H9 (cell line): ENCODE data around the gene AADACL3. TPM values are rescaled to one million over a fixed set of nuclear protein-coding genes. Genes with fewer than 3 reads are reported as not detected.

Source experiments
- DNase-seq: peaks from one replicate; pipeline ENCODE4 v3.0.0-alpha.2; 2017
- H2AFZ ChIP-seq: one replicate; pipeline ENCODE4 v1.6.1; 2013; ENCODE audit warnings: mild to moderate bottlenecking, low read length, control low read depth, moderate library complexity
- H2AK5ac ChIP-seq: 2 replicates; pipeline ENCODE4 v1.6.1; 2013; ENCODE audit warnings: low read length, control low read depth, mixed read lengths; ENCODE audit not compliant: insufficient read length
- H2BK120ac ChIP-seq: one replicate; pipeline ENCODE4 v1.6.1; 2013; ENCODE audit warnings: low read depth, mild to moderate bottlenecking, low read length, control low read depth, inconsistent platforms; ENCODE audit not compliant: poor library complexity, severe bottlenecking
- H2BK12ac ChIP-seq: 2 replicates; pipeline ENCODE4 v1.6.1; 2013; ENCODE audit warnings: low read length, control low read depth, mixed read lengths, low read depth; ENCODE audit not compliant: insufficient read length
- H2BK15ac ChIP-seq: 2 replicates; pipeline ENCODE4 v1.6.1; 2013; ENCODE audit warnings: low read depth, low read length, control low read depth
- H2BK20ac ChIP-seq: one replicate; pipeline ENCODE4 v1.6.1; 2013; ENCODE audit warnings: low read depth, mild to moderate bottlenecking, low read length, control low read depth, inconsistent platforms; ENCODE audit not compliant: poor library complexity, severe bottlenecking
- H2BK5ac ChIP-seq: 2 replicates; pipeline ENCODE4 v1.6.1; 2013; ENCODE audit warnings: low read length, control low read depth, mixed read lengths; ENCODE audit not compliant: insufficient read length
- H3K14ac ChIP-seq: 2 replicates; pipeline ENCODE4 v1.6.1; 2013; ENCODE audit warnings: low read length, control low read depth; ENCODE audit not compliant: insufficient read depth
- H3K18ac ChIP-seq: 2 replicates; pipeline ENCODE4 v1.6.1; 2013; ENCODE audit warnings: low read depth, mild to moderate bottlenecking, mixed read lengths, low read length, control low read depth; ENCODE audit not compliant: insufficient read length
- H3K23ac ChIP-seq: 2 replicates; pipeline ENCODE4 v1.6.1; 2013; ENCODE audit warnings: low read length, control low read depth, mixed read lengths, low read depth; ENCODE audit not compliant: insufficient read length
- H3K23me2 ChIP-seq: 2 replicates; pipeline ENCODE4 v1.6.1; 2013; ENCODE audit warnings: low read depth, mild to moderate bottlenecking, mixed read lengths, low read length, control low read depth; ENCODE audit not compliant: insufficient read length, poor library complexity, severe bottlenecking
- H3K27ac ChIP-seq: 2 replicates; pipeline ENCODE4 v1.5.1; 2013; ENCODE audit warnings: low read length, control low read depth, mixed read lengths, low read depth; ENCODE audit not compliant: insufficient read length
- H3K27me3 ChIP-seq: 2 replicates; pipeline ENCODE4 v1.6.1; 2013; ENCODE audit warnings: low read length, control low read depth, inconsistent platforms; ENCODE audit not compliant: insufficient read depth
- H3K4ac ChIP-seq: 2 replicates; pipeline ENCODE4 v1.6.1; 2013; ENCODE audit warnings: low read depth, mild to moderate bottlenecking, control low read depth, inconsistent platforms, low read length, moderate library complexity
- H3K4me1 ChIP-seq: 2 replicates; pipeline ENCODE4 v1.6.1; 2013; ENCODE audit warnings: low read length, control low read depth, inconsistent platforms; ENCODE audit not compliant: insufficient read depth
- H3K4me2 ChIP-seq: 2 replicates; pipeline ENCODE4 v1.6.1; 2013; ENCODE audit warnings: low read length, control low read depth, mixed read lengths; ENCODE audit not compliant: insufficient read length, insufficient read depth
- H3K56ac ChIP-seq: 2 replicates; pipeline ENCODE4 v1.6.1; 2013; ENCODE audit warnings: low read depth, mild to moderate bottlenecking, mixed read lengths, low read length, control low read depth; ENCODE audit not compliant: insufficient read length
- H3K79me1 ChIP-seq: 2 replicates; pipeline ENCODE4 v1.6.1; 2013; ENCODE audit warnings: low read depth, mild to moderate bottlenecking, moderate library complexity, low read length, control low read depth, inconsistent platforms; ENCODE audit not compliant: insufficient read depth, poor library complexity, severe bottlenecking
- H3K79me2 ChIP-seq: 2 replicates; pipeline ENCODE4 v1.6.1; 2013; ENCODE audit warnings: low read length, control low read depth, inconsistent platforms; ENCODE audit not compliant: insufficient read depth
- H3K9ac ChIP-seq: 2 replicates; pipeline ENCODE4 v1.6.1; 2013; ENCODE audit warnings: low read length, control low read depth, mixed read lengths; ENCODE audit not compliant: insufficient read length; ENCODE audit errors: extremely low read depth
- H3K9me3 ChIP-seq: one replicate; pipeline ENCODE4 v1.6.1; 2013; ENCODE audit warnings: low read depth, low read length, inconsistent platforms; ENCODE audit not compliant: control insufficient read depth
- H3T11ph ChIP-seq: one replicate; pipeline ENCODE4 v1.6.1; 2013; ENCODE audit warnings: mild to moderate bottlenecking, low read length, control low read depth, inconsistent platforms
- H4K20me1 ChIP-seq: one replicate; pipeline ENCODE4 v1.6.1; 2013; ENCODE audit not compliant: control insufficient read depth, insufficient read length, insufficient read depth
- H4K5ac ChIP-seq: 2 replicates; pipeline ENCODE4 v1.6.1; 2013; ENCODE audit warnings: low read depth, mild to moderate bottlenecking, mixed read lengths, low read length, control low read depth; ENCODE audit not compliant: insufficient read length
- H4K8ac ChIP-seq: replicated peaks from 2 replicates; pipeline ENCODE4 v1.6.1; 2013; ENCODE audit warnings: low read length, control low read depth, mixed read lengths, low read depth; ENCODE audit not compliant: insufficient read length
- H4K91ac ChIP-seq: 2 replicates; pipeline ENCODE4 v1.6.1; 2013; ENCODE audit warnings: low read depth, mild to moderate bottlenecking, moderate library complexity, mixed read lengths, low read length, control low read depth; ENCODE audit not compliant: insufficient read length
- H3K27ac Mint-ChIP-seq, 3 experiments: 2 replicates in 2 of 3; 3 replicates in 1 of 3; pipeline ENCODE4 v1.8.0; 2020 to 2021; ENCODE audit warnings: mixed read lengths in 3 of 3, mild to moderate bottlenecking in 1 of 3, moderate library complexity in 1 of 3
- H3K27me3 Mint-ChIP-seq: 2 replicates; pipeline ENCODE4 v1.8.0; 2021; ENCODE audit warnings: low read depth, mild to moderate bottlenecking, moderate library complexity, mixed read lengths
- H3K36me3 Mint-ChIP-seq, 3 experiments: 2 replicates in 2 of 3; 3 replicates in 1 of 3; pipeline ENCODE4 v1.8.0; 2020 to 2021; ENCODE audit warnings: low read depth in 3 of 3, mixed read lengths in 3 of 3; ENCODE audit not compliant: insufficient read depth in 1 of 3
- H3K4me1 Mint-ChIP-seq, 2 experiments: 2 replicates each; pipeline ENCODE4 v1.8.0; 2020; ENCODE audit warnings: mixed read lengths in 2 of 2
- H3K4me3 Mint-ChIP-seq, 2 experiments: 2 replicates in 1 of 2; 3 replicates in 1 of 2; pipeline ENCODE4 v1.8.0; 2020 to 2021; ENCODE audit warnings: mild to moderate bottlenecking in 2 of 2, mixed read lengths in 2 of 2, moderate library complexity in 1 of 2
- H3K9me3 Mint-ChIP-seq, 2 experiments: 2 replicates in 1 of 2; 3 replicates in 1 of 2; pipeline ENCODE4 v1.8.0; 2020; ENCODE audit warnings: mild to moderate bottlenecking in 2 of 2, mixed read lengths in 2 of 2, moderate library complexity in 1 of 2
- WGBS: extraction: QIAGEN DNeasy Blood & Tissue Kit; methylation state at CpG from one replicate; pipeline ENCODE4 v1.1.7; 2013; ENCODE audit warnings: missing lambda C conversion rate, low lambda C conversion rate, mixed read lengths; ENCODE audit not compliant: insufficient read length; ENCODE audit errors: extremely low coverage; 5-methylcytosine and 5-hydroxymethylcytosine counted together
- total RNA-seq: library from RNA; stranded (reverse); gene quantifications from 2 replicates; pipeline ENCODE4 v1.2.1, GENCODE V29; 2021
- TF ChIP-seq, protein P1 (sequence below): fragments of 200-600 bp; sonication (generic); conservative IDR thresholded peaks from 3 replicates; pipeline ENCODE4 v1.8.0; 2021; ENCODE audit warnings: antibody characterized with exemption, mild to moderate bottlenecking

Gene AADACL3
- total RNA-seq, 1 experiment from 2014 or later: 0.22 TPM

DNA sequence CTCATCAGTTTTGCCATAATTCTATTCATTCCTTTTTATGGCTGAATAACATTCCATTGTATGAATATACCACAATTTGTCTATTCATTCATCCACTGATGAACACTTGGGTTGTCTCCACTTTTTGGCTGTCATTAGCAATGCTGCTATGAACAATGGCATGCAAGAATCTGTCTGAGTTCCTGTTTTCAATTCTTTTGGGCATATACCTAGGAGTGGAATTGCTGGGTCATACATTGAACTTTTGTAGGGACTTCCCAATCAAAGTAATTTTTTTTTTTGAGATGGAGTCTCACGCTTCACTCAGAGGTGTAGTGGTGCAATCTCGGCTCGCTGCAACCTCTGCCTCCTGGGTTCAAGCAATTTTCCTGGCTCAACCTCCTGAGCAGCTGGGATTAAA lies 37.1 kb upstream of the AADACL3 start:
- no CpG with 5 or more reads among the region's 3 CpGs for WGBS

More for the DNA sequence above, 37.1 kb upstream of the AADACL3 start:
- Mint-ChIP-seq H3K4me3 (no peak overlapping the region), H3K4me1 (no peaks in the 10 kb centered on the region), H3K27me3 (peaks cover 11% of the 10 kb centered on the region), H3K36me3 (no peaks in the 10 kb centered on the region; a peak in 1 of 7 replicates), H3K27ac (no peak overlapping the region), H3K9me3 (peaks cover 3 to 7% of the 10 kb centered on the region in 2 experiments; a peak in 4 of 5 replicates)
- TF ChIP-seq, protein P1, sequence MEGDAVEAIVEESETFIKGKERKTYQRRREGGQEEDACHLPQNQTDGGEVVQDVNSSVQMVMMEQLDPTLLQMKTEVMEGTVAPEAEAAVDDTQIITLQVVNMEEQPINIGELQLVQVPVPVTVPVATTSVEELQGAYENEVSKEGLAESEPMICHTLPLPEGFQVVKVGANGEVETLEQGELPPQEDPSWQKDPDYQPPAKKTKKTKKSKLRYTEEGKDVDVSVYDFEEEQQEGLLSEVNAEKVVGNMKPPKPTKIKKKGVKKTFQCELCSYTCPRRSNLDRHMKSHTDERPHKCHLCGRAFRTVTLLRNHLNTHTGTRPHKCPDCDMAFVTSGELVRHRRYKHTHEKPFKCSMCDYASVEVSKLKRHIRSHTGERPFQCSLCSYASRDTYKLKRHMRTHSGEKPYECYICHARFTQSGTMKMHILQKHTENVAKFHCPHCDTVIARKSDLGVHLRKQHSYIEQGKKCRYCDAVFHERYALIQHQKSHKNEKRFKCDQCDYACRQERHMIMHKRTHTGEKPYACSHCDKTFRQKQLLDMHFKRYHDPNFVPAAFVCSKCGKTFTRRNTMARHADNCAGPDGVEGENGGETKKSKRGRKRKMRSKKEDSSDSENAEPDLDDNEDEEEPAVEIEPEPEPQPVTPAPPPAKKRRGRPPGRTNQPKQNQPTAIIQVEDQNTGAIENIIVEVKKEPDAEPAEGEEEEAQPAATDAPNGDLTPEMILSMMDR: no peak
- H3K23ac ChIP-seq: no peak overlapping the region
- H3K14ac ChIP-seq: no peak overlapping the region
- H3K79me1 ChIP-seq: no peaks in the 10 kb centered on the region
- H4K8ac ChIP-seq: no peak overlapping the region
- H3K4me2 ChIP-seq: no peak overlapping the region
- no peaks in the 10 kb centered on the region for H3K27me3 ChIP-seq
- no peaks in the 10 kb centered on the region for H3K4me1 ChIP-seq
- H4K5ac ChIP-seq: no peak overlapping the region
- no peaks in the 10 kb centered on the region for H3K79me2 ChIP-seq
- no peak overlapping the region for H4K91ac ChIP-seq
- no peaks in the 10 kb centered on the region for H4K20me1 ChIP-seq
- H3K18ac ChIP-seq: no peak overlapping the region
- H2AK5ac ChIP-seq: no peak overlapping the region
- H3K9me3 ChIP-seq: no peaks in the 10 kb centered on the region
- no peak overlapping the region for H2BK120ac ChIP-seq
- H2BK15ac ChIP-seq: no peak overlapping the region
- H3K4ac ChIP-seq: no peak overlapping the region
- H3K56ac ChIP-seq: no peak overlapping the region
- no peak overlapping the region for H2AFZ ChIP-seq
- no peak overlapping the region for H2BK12ac ChIP-seq
- no peak overlapping the region for H3T11ph ChIP-seq
- no peaks in the 10 kb centered on the region for H3K23me2 ChIP-seq
- no peak overlapping the region for H3K9ac ChIP-seq
- H2BK20ac ChIP-seq: no peak overlapping the region
- no peak overlapping the region for H2BK5ac ChIP-seq
- no peak overlapping the region for H3K27ac ChIP-seq
- DNase-seq: no peak
